KG1 (cell line): Measurements from ENCODE around the gene WNT1.

Experiments
- DNase-seq: peaks from one replicate; lab custom pipeline; 2025; lab: John Stamatoyannopoulos, UW

The WNT1 gene

DNA sequence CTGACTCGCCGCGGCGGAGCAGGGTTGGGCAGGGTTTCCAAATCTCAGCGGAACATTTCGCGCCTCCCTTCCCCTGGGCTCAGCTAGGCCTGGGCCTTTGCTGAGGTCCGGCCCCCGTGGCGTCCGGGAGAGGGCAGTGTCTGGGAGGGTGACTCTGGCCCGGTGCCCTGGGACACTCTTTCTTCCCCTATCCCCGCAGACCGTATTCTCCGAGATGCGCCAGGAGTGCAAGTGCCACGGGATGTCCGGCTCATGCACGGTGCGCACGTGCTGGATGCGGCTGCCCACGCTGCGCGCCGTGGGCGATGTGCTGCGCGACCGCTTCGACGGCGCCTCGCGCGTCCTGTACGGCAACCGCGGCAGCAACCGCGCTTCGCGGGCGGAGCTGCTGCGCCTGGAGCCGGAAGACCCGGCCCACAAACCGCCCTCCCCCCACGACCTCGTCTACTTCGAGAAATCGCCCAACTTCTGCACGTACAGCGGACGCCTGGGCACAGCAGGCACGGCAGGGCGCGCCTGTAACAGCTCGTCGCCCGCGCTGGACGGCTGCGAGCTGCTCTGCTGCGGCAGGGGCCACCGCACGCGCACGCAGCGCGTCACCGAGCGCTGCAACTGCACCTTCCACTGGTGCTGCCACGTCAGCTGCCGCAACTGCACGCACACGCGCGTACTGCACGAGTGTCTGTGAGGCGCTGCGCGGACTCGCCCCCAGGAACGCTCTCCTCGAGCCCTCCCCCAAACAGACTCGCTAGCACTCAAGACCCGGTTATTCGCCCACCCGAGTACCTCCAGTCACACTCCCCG is 3.0 kb downstream of the WNT1 start:
- DNase-seq: no peak

DNA sequence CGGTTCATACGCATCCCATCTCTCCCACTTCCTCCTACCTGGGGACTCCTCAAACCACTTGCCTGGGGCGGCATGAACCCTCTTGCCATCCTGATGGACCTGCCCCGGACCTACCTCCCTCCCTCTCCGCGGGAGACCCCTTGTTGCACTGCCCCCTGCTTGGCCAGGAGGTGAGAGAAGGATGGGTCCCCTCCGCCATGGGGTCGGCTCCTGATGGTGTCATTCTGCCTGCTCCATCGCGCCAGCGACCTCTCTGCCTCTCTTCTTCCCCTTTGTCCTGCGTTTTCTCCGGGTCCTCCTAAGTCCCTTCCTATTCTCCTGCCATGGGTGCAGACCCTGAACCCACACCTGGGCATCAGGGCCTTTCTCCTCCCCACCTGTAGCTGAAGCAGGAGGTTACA is 3.6 kb downstream of the WNT1 start:
- no peak for DNase-seq

DNA sequence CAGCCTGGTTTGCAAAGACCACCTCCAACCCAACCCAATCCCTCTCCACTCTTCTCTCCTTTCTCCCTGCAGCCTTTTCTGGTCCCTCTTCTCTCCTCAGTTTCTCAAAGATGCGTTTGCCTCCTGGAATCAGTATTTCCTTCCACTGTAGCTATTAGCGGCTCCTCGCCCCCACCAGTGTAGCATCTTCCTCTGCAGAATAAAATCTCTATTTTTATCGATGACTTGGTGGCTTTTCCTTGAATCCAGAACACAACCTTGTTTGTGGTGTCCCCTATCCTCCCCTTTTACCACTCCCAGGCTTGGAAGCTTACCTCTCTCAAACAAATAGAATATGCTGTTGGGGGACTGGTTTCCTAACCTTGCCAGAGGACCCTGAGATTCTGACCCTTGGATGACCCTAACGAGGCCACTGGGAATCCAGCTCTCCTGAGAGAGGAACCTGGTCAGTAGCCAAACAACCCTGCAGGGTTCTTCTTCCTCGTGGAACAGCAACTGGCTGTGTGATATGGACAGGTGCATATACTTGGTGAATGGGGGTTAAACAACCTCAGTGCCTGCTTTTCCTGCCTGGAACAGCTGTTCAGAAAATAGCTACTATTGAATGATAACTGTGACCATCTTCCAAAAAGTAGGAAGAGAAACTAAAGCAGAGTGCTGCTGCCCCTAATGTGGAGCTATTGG is 4.4 kb downstream of the WNT1 start:
- no peak for DNase-seq

DNA sequence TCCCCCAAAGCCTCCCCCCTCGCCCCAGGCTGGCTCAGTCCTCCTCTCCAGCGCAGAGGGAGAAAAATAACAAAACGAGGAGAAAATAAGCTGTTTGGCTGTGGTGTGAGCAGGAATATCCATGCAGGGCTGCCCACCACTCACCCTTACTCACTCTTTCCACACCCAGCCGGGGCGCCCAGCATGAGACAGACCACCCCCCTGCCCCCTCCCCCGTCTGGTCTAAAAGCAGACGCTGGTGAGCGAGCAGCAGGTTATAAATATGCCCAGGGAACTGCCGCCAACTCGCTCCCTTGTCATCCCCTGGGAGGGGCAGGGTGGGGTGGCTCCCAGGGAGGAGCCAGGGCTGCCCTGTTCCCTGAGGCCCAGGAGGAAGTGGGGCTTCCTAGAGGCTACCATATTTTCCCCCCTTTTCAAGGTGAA is 7.4 kb downstream of the WNT1 start:
- no peak for DNase-seq

DNA sequence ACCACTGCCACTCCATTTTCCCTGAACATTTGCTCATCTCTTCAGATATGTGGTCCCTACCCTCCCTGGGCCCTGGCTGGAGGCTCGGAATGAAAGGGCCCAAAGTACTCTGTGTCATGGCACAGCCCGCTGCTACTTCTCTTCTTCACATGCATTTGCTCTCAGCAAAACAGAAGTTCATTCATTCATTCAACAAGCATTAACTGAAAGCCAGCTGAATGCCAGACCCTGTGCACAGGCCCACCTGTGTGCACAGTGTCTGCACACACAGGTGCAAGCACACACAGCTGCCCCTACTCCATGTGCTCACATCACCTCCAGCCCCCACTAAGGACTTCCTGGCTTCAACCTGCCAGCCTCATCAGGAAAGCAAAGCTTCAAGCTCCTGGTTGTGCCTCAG is 7.8 kb downstream of the WNT1 start:
- no peak for DNase-seq

DNA sequence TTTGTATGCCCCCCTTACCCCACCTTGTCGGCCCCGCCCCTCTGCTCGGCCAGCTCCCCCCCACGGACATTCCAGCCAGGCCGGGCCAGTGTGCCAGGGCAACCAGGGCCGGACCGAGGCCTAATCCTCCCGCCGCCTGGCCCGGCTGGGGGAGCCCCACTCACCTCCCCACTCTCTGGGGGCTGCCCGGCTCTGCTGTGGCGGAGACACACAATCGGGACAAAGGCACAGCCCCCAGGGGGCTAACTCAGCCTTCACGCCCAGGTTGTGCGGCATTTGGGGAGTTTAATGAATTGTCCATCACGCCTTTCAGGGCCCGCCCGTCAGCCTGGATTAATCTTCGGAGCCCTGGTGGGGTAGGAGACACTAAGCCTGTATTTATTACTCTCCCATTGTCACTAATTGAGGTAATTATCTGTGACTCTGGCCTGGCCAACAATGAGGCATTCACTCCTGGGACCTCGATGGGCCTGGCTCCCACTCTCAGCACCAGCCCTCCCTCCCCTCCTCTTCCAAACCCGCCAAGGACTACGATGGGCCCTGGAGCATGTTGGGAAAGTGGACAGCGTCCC is 8.7 kb downstream of the WNT1 start:
- no peak for DNase-seq

DNA sequence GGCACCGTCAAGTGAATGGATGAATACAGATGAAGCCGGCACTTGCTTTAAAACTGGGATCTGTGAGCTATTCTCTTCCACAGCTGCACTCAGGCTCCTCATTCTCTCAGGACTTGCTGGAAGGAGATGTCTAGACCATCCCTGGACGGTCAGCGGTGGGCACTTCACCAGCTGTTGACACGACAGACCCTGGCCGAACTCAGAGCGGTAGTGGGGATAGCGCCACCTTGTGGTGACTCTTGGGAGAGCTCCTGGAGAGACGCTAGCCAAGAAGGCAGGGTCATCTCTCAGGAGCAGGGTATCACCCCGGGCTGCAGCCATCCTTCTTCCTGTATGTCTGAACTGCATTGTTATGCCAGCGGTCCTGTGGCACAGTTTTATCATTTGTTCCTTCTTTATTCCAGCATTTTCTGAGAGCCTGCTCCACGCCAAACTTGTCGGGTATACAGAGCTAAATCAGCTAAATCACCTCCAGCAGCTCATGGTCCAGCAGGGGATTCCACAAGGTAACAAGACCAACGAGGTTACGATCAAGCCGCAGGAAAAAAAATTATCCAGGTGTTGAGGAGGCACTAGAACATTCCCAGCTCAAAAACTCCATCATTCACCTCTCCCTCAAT is 10.0 kb downstream of the WNT1 start:
- peak; percentile 57 for DNase-seq

DNA sequence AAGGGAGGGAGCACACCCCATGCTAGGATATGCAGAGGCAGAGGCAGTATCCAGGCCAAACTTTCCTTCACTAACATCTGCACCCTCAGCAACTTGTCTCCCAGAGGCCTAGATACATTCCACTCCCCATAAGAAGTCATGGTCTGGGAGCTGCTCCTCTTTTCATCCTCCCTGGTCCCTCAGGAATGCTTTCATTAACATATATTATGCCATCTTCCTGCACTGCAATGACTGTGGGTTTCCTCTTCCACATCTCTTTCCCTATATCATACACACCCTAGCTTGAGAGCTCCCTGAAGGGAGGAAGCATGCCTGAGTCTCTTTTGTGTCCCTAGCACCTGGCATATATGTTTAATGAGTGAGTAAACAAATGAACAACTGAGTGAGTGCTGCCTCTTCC is 12.4 kb downstream of the WNT1 start:
- DNase-seq: no peak

DNA sequence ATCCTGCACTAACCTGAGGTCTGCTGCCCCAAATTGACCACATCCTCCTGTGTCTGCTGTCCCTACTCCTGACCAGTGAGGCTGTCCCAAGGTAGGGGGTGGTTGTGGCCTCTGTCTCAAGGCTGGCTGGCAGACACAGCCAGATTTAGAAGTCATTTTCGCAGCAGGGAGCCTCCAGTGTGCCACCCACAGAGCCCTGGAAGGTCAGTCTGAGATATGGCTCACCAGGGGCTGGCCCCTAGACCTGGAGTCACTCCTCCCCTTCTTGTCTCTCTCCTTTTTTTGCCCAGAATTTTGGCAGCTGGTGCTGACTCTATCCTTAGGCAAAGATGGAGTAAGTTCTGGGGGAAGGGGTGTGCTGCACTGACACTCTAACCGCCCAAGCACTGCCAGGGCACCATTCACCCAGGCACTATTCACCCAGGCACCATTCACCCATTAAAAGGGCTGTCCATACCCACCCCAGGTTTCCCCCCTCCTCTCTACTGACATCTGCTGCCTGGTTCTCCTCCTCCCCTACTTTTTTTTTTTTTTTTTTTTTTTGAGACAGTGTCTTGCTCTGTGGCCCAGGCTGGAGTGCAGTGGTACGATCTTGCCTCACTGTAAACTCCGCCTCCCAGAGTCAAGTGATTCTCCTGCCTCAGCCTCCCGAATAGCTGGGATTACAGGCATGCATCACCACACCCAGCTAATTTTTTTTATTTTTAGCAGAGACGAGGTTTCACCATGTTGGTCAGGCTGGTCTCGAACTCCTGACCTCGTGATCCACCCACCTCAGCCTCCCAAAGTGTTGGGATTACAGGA is 13.3 kb downstream of the WNT1 start:
- DNase-seq: no peak

DNA sequence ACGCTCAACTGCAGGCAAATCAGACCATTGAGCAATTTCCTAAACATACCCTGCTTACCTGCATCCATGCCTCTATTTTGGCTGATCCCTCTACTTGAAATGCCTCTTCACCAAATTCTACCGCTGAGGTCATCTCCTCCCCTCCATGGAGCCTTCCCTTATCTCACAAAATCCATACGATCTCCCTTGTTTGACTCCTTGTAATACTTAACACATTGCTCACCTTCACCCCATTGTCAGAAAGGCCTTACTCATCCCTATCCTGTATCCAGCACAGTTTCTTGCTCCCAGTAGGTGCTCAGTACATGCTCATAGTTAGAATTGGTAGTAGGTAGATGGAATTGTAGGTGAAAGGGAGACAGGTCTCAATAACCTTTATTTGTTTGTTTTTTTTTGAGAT is 15.7 kb downstream of the WNT1 start:
- no peak for DNase-seq

DNA sequence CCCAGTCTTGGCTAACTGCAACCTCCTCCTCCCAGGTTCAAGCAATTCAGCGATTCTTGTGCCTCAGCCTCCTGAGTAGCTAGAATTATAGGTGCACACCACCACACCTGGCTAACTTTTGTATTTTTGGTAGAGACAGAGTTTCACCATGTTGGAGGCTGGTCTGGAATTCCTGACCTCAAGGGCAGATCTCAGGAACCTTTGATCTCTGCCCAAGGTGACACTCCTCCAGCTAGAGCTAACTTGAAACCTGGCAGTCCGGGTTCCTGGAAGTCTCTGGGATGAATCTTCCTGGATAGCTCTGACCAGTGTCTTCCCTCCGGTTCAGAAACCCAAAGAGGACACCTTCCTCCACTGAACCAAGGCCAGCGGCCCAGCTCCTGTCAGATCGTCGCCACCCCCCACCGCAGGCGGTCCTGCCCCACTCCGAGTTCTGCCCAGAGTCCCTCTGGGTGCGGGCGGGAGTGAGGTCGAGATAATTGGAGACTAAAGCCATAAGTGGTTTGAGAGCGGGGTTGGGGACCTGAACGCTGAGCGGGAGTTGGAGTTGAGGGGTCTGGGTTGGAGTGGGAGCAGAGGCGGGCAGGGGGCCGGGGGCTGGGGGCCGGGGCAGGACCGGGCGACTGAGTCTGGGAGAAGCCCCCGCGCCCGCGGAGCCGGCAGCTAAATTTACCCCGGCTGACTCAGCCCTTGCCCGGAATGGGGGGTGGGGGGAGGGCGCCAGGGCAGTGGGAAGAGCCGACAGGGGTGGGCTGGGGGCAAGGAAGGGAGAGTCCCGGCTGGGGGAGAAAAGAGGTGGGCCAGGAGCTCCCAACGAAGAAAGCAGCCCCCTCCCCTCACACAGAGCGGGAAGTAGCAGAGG is 16.3 kb downstream of the WNT1 start:
- no peak for DNase-seq

DNA sequence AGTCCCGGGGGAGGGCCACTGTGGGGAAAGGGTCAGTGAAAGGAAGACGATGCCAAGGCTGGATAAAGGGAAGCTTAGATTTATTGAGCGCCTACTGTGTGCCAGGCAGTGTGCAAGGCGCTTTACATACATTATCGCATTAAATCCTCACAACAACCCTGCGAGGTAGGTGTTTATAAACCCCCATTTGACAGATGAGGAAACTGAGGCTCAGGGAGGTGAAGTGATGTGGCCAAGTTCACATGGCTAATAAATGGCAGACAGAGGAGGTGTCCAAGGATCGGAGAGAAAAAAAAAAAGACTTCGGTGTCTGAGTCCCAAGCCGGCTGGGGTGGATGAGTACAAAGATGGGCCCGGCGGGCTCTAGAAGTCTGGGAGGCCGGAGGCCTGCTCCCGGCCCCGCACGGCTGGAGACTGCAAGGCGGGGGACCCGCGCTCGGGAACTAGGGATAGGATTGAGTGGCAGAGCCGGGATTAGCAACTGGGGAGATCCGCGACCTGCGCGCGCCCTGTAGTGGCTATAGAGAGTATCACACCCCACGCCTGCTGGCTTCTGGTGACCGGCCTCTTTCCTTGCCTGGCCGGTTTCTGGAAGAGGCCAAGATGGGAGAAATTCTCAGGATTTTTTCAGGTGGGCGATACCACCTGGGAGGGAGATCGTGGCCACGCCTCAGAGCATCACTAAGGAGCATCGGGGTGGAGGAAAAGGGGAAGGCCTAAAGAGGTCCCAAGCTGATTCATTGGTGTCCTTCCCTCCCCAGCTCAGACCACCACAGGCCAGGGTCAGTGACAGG is 17.2 kb downstream of the WNT1 start:
- no peak for DNase-seq

DNA sequence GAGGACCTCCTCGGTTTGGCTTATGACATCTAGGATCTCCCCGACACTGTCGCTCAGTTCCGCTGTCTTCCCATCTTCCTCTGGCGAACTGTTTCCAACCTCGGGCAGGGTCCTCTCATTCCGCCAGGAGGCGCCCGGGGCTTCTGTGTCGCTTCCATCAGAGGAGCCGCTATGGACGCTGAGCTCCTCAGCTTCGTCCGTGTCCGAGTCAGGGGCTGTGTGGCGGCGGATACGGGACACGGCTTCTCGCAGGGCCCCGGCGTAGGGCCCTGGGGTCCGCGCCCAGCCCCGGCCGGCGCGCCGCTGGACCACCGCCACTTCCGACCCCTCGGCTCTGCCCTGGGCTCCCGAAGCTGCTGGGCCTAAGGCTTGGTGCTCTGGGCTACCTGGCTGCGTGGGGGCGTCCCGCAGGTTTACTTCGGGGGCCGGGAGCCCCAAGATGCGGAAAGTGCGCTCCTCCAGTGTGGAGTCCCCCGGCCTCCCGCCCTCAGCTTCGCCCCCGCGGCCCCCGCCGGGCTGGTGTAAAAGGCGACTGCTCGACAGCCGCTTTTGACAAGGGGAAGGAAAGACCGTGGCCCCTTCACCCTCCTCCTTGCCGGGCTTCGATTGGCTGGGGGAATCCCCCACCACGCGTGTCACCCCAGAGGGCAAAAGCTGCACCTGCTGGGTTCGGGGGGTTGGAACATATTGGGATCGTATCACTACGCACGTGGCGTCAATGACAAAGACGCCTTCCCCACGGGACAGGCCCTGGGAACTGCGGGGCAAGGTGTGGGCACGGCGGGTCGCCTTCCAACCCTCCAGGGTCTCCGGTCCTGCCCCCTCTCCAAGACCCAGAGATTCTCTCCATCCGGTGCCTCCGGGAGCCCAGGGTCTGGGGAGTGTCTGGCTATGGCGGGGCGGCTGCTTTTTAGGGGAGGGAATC is 18.9 kb downstream of the WNT1 start:
- peak; percentile 63 for DNase-seq

DNA sequence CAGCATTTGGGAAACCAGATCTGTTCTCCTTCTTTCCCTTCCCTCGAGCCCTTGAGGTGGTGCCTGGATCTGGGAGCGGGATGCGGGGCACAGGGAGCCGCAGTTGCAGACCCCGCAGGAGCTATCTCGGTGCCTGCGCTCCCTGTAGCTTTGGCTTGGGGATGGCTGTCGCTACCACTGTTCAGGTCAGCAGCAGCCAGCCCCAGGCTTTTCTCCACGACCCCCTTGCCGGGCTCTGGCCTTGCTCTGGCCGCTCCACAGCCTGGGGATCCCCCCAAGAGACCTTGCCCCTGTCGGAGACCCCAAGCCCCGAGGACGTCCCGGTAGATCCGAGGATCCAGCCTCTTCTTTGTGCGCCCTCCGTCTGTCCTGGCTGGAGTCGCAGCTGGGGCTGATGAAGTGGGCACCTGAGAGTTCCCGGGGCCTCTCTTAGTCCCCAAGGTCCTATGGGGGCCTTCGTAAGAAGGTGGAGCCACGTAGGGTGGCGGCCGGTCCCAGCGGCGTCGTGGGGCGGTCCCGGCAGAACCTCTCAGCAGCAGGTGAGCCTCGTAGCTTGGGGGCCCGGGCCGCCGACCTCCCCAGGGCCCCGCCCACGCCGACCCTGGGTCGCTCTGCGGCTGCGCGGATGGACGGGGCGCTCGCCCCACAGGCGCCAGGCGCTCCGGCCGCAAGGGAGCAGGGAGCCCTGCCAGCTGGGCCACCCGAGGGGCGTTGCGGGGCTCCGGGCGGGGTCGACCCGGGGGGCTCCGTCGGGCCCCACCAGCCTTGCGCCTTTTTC is 19.8 kb downstream of the WNT1 start:
- DNase-seq: no peak

DNA sequence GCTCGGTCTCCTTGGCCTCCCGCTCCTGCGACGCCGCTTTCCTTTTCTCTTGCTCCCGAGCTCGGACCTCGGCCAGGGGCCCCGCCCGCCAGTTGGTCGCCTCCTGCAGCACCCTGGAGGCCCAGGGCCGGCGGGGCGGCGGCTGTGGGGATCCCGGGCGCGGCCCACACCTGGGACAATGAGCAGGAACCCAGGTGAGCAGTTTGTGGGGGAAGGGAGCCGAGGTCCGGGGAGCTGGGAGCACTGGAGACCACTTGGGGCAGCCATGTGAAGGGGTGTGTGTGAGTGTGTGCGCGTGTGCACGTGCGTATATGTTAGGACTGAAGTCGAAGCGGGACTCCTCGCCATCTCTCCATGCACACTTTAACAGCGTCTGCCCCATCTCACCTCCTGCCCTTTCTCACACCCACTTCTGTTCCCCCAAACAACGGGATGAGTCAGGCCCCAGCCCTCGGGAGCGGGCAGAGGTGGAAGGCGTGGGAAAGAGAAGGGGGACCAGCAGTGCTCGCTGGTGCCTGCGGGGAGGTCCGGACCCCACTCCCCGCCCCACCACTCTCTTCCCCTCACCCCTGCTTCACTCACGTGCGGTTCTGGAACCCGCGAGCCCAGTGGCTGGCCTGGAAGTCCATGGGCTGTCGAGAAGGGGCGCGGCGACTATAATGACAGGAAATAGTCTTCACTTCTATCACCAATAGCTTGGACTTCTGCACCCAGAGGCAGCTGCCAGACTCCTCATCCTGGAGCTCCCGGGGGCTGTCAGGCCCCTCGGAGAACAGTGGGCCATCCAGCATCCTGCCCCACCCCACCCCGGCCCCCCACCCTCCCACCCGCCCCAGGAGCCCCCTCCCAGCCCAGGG is 20.6 kb downstream of the WNT1 start:
- DNase-seq: no peak

DNA sequence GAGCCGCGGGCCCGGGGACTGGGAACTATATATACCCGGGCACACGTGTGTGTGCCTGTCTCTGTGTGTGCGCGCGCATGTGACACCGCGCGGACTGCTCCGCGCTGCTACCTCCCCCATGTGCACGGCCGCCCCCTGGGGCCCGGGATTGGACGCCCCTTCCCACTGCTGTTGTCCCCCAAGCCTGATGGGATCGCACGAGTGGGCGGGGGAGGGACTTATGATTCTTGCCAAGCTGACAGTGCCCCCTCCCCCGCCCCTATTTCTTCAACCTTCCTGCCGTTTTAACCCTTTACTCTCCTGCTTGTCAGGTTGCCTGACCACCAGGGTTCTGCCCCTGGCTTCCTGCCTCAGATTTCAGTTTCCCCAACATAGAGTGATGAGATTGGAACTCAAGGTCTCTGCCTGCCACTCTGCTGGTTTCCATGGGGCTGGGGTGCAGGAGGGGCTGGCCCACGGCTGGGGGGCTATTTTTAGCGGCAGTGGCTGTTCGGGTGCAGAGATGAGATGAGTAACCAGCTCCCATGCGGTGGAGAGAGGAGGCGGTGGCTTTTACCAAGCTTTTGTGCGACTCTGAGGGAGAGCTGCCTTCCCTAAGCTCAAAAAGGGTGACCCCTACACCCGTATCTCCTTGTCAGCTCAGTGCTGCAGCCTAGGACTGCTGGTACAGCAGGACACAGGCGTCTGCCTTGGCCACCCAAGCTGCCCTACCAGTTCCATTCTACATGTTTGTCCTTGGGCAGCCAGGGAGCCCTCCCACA is 21.4 kb downstream of the WNT1 start, which contains the start of gene DDN:
DDN (minus strand) TSS at position 5 of the 761 bp plus-strand sequence. CDS start 88 bp downstream, outside the sequence.
- DNase-seq: no peak
